ENCODE data around the gene TFIP11.

DNA sequence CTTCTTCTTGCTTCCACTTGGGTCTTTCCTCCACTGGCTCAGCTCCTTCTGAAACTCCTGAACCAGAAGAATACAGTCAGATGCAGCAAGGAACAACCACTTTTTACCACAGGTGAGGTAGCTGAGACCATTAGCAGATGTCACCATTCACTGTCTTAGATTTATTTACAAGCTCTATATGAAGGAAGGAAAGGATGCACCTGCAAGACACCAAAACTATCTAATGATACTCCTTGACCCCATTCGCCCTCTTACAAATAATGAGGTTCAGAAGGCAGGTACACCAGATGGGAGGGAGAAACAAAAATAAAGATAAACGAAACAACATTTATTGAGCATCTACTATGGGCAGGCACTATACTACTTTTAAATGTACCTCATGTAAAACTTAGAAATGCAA lies 10.3 kb downstream of the TFIP11 start:
- TF ChIP-seq, protein P1, sequence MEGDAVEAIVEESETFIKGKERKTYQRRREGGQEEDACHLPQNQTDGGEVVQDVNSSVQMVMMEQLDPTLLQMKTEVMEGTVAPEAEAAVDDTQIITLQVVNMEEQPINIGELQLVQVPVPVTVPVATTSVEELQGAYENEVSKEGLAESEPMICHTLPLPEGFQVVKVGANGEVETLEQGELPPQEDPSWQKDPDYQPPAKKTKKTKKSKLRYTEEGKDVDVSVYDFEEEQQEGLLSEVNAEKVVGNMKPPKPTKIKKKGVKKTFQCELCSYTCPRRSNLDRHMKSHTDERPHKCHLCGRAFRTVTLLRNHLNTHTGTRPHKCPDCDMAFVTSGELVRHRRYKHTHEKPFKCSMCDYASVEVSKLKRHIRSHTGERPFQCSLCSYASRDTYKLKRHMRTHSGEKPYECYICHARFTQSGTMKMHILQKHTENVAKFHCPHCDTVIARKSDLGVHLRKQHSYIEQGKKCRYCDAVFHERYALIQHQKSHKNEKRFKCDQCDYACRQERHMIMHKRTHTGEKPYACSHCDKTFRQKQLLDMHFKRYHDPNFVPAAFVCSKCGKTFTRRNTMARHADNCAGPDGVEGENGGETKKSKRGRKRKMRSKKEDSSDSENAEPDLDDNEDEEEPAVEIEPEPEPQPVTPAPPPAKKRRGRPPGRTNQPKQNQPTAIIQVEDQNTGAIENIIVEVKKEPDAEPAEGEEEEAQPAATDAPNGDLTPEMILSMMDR (IDR thresholded peaks at IDR 0.05), result no peak
- no peak for TF ChIP-seq POLR2A (IDR thresholded peaks at IDR 0.05)
